SK-N-MC (cell line): ENCODE data around the gene PIK3C2G.

Source experiments
- EZH2 ChIP-seq: fragments of 200-600 bp; sonication (generic); IDR thresholded peaks from one replicate; pipeline ENCODE4 v1.6.1; 2017; ENCODE audit warnings: antibody characterized with exemption
- FOXP2 ChIP-seq: optimal IDR thresholded peaks from 2 replicates; pipeline ENCODE3; 2011; ENCODE audit warnings: mild to moderate bottlenecking, moderate library complexity; ENCODE audit not compliant: insufficient read depth; ENCODE audit errors: extremely low read length, control extremely low read depth
- POLR2AphosphoS5 ChIP-seq: IDR thresholded peaks from 2 replicates; pipeline ENCODE4 v1.6.1; 2012; ENCODE audit warnings: mild to moderate bottlenecking, low read depth, low read length, borderline replicate concordance

GRCh38 chr12:18422871-18423270 is 161.6 kb downstream of the PIK3C2G start:
- TF ChIP-seq EZH2 (no peak), POLR2AphosphoS5 (no peak), FOXP2 (no peak)
